ENCODE measurements around the gene MOV10L1.
A peak's percentile ranks its signal among the peaks of the same experiment; 100 is the strongest.

The MOV10L1 gene

GRCh38 chr22:50184902-50185374 is 95.1 kb downstream of the MOV10L1 start:
- Histone ChIP-seq H3K4me3 (ENCODE audit: low read length) (peak overlapping the region; percentile 67), H3K4me2 (ENCODE audit: low read length) (peak overlapping the region; percentile 84), H3K9me3 (replicated peaks; ENCODE audit: low read length) (no peaks in the 10 kb centered on the region), H3K27me3 (ENCODE audit: control insufficient read depth, insufficient read depth, low read length) (no peaks in the 10 kb centered on the region), H3K4me1 (ENCODE audit: control insufficient read depth, insufficient read depth, low read length) (peaks cover 31% of the 10 kb centered on the region), H3K9ac (ENCODE audit: low read depth, low read length) (peak overlapping the region; percentile 74), H3K36me3 (ENCODE audit: insufficient read depth, low read length) (peaks cover 3% of the 10 kb centered on the region)

GRCh38 chr22:50185375-50186087 is 95.7 kb downstream of the MOV10L1 start, which contains the start of gene TRABD:
TSS of gene TRABD (plus strand) at chr22:50185913. CDS start at chr22:50193061, 7,148 bp downstream.
- Histone ChIP-seq H3K27me3 (ENCODE audit: control insufficient read depth, insufficient read depth, low read length) (no peaks in the 10 kb centered on the region), H3K9ac (ENCODE audit: low read depth, low read length) (peak within 1 kb of the TSS; percentile 85), H3K9me3 (replicated peaks; ENCODE audit: low read length) (no peaks in the 10 kb centered on the region), H3K36me3 (ENCODE audit: insufficient read depth, low read length) (peaks cover 3% of the 10 kb centered on the region), H3K4me2 (ENCODE audit: low read length) (peak within 1 kb of the TSS; percentile 92), H3K4me1 (ENCODE audit: control insufficient read depth, insufficient read depth, low read length) (peaks cover 37% of the 10 kb centered on the region), H3K4me3 (ENCODE audit: low read length) (peak within 1 kb of the TSS; percentile 81)

- H3K4me3 ChIP-seq (ENCODE audit: low read length), result peak overlapping the region; percentile 81
- H3K4me2 ChIP-seq (ENCODE audit: low read length), result peak overlapping the region; percentile 92
- H3K9me3 ChIP-seq (replicated peaks; ENCODE audit: low read length), result no peaks in the 10 kb centered on the region
- H3K36me3 ChIP-seq (ENCODE audit: insufficient read depth, low read length), result peaks cover 3% of the 10 kb centered on the region
- no peaks in the 10 kb centered on the region for H3K27me3 ChIP-seq (ENCODE audit: control insufficient read depth, insufficient read depth, low read length)
- peak overlapping the region; percentile 85 for H3K9ac ChIP-seq (ENCODE audit: low read depth, low read length)
- H3K4me1 ChIP-seq (ENCODE audit: control insufficient read depth, insufficient read depth, low read length), result peaks cover 41% of the 10 kb centered on the region
Measured at GRCh38 chr22:50186181-50186714, 96.4 kb downstream of the MOV10L1 start.

GRCh38 chr22:50186761-50187523 is 97.1 kb downstream of the MOV10L1 start:
- Histone ChIP-seq H3K9me3 (replicated peaks; ENCODE audit: low read length) (no peaks in the 10 kb centered on the region), H3K9ac (ENCODE audit: low read depth, low read length) (peak overlapping the region; percentile 85), H3K4me3 (ENCODE audit: low read length) (peak overlapping the region; percentile 81), H3K4me2 (ENCODE audit: low read length) (peak overlapping the region; percentile 92), H3K4me1 (ENCODE audit: control insufficient read depth, insufficient read depth, low read length) (peaks cover 41% of the 10 kb centered on the region), H3K36me3 (ENCODE audit: insufficient read depth, low read length) (peaks cover 3% of the 10 kb centered on the region), H3K27me3 (ENCODE audit: control insufficient read depth, insufficient read depth, low read length) (no peaks in the 10 kb centered on the region)

- no peaks in the 10 kb centered on the region for H3K9me3 ChIP-seq (replicated peaks; ENCODE audit: low read length)
- H3K4me2 ChIP-seq (ENCODE audit: low read length), result no peak overlapping the region
- no peak overlapping the region for H3K4me3 ChIP-seq (ENCODE audit: low read length)
- H3K36me3 ChIP-seq (ENCODE audit: insufficient read depth, low read length), result peaks cover 3% of the 10 kb centered on the region
- no peak overlapping the region for H3K9ac ChIP-seq (ENCODE audit: low read depth, low read length)
- H3K27me3 ChIP-seq (ENCODE audit: control insufficient read depth, insufficient read depth, low read length), result no peaks in the 10 kb centered on the region
- H3K4me1 ChIP-seq (ENCODE audit: control insufficient read depth, insufficient read depth, low read length), result peaks cover 41% of the 10 kb centered on the region
Measured at GRCh38 chr22:50188356-50188755, 98.5 kb downstream of the MOV10L1 start.

GRCh38 chr22:50189184-50189848 is 99.5 kb downstream of the MOV10L1 start:
- no peak overlapping the region for H3K9ac ChIP-seq (ENCODE audit: low read depth, low read length)
- H3K4me1 ChIP-seq (ENCODE audit: control insufficient read depth, insufficient read depth, low read length), result peaks cover 34% of the 10 kb centered on the region
- peaks cover 11% of the 10 kb centered on the region for H3K36me3 ChIP-seq (ENCODE audit: insufficient read depth, low read length)
- no peaks in the 10 kb centered on the region for H3K9me3 ChIP-seq (replicated peaks; ENCODE audit: low read length)
- H3K4me3 ChIP-seq (ENCODE audit: low read length), result no peak overlapping the region
- H3K4me2 ChIP-seq (ENCODE audit: low read length), result no peak overlapping the region
- H3K27me3 ChIP-seq (ENCODE audit: control insufficient read depth, insufficient read depth, low read length), result no peaks in the 10 kb centered on the region

GRCh38 chr22:50189849-50190181 is 100.0 kb downstream of the MOV10L1 start:
- peaks cover 16% of the 10 kb centered on the region for H3K36me3 ChIP-seq (ENCODE audit: insufficient read depth, low read length)
- no peak overlapping the region for H3K4me3 ChIP-seq (ENCODE audit: low read length)
- no peaks in the 10 kb centered on the region for H3K27me3 ChIP-seq (ENCODE audit: control insufficient read depth, insufficient read depth, low read length)
- H3K4me2 ChIP-seq (ENCODE audit: low read length), result peak overlapping the region; percentile 78
- no peak overlapping the region for H3K9ac ChIP-seq (ENCODE audit: low read depth, low read length)
- H3K4me1 ChIP-seq (ENCODE audit: control insufficient read depth, insufficient read depth, low read length), result peaks cover 30% of the 10 kb centered on the region
- no peaks in the 10 kb centered on the region for H3K9me3 ChIP-seq (replicated peaks; ENCODE audit: low read length)

GRCh38 chr22:50190182-50190940 is 100.6 kb downstream of the MOV10L1 start:
- Histone ChIP-seq H3K4me2 (ENCODE audit: low read length) (peak overlapping the region; percentile 78), H3K4me1 (ENCODE audit: control insufficient read depth, insufficient read depth, low read length) (peaks cover 27% of the 10 kb centered on the region), H3K9ac (ENCODE audit: low read depth, low read length) (peak overlapping the region; percentile 54), H3K4me3 (ENCODE audit: low read length) (peak overlapping the region; percentile 59), H3K27me3 (ENCODE audit: control insufficient read depth, insufficient read depth, low read length) (no peaks in the 10 kb centered on the region), H3K36me3 (ENCODE audit: insufficient read depth, low read length) (peaks cover 20% of the 10 kb centered on the region), H3K9me3 (replicated peaks; ENCODE audit: low read length) (no peaks in the 10 kb centered on the region)

GRCh38 chr22:50190941-50191741 is 101.3 kb downstream of the MOV10L1 start:
- Histone ChIP-seq H3K4me1 (ENCODE audit: control insufficient read depth, insufficient read depth, low read length) (peaks cover 25% of the 10 kb centered on the region), H3K36me3 (ENCODE audit: insufficient read depth, low read length) (peaks cover 20% of the 10 kb centered on the region), H3K9me3 (replicated peaks; ENCODE audit: low read length) (no peaks in the 10 kb centered on the region), H3K4me3 (ENCODE audit: low read length) (peak overlapping the region; percentile 59), H3K27me3 (ENCODE audit: control insufficient read depth, insufficient read depth, low read length) (no peaks in the 10 kb centered on the region), H3K4me2 (ENCODE audit: low read length) (peak overlapping the region; percentile 78), H3K9ac (ENCODE audit: low read depth, low read length) (peak overlapping the region; percentile 54)

GRCh38 chr22:50192436-50193204 is 102.8 kb downstream of the MOV10L1 start:
- no peaks in the 10 kb centered on the region for H3K27me3 ChIP-seq (ENCODE audit: control insufficient read depth, insufficient read depth, low read length)
- no peak overlapping the region for H3K4me3 ChIP-seq (ENCODE audit: low read length)
- peaks cover 17% of the 10 kb centered on the region for H3K4me1 ChIP-seq (ENCODE audit: control insufficient read depth, insufficient read depth, low read length)
- H3K4me2 ChIP-seq (ENCODE audit: low read length), result no peak overlapping the region
- no peaks in the 10 kb centered on the region for H3K9me3 ChIP-seq (replicated peaks; ENCODE audit: low read length)
- peaks cover 23% of the 10 kb centered on the region for H3K36me3 ChIP-seq (ENCODE audit: insufficient read depth, low read length)
- no peak overlapping the region for H3K9ac ChIP-seq (ENCODE audit: low read depth, low read length)

Data from skeletal muscle satellite cell (primary cell).